ENCODE results near the gene NELL2.

Gene NELL2

GRCh38 chr12:44464180-44464579 is 411.9 kb downstream of the NELL2 start:
- DNase-seq, result no peak

GRCh38 chr12:44462729-44463128 is 413.4 kb downstream of the NELL2 start:
- no peak for DNase-seq
- in situ Hi-C loops (cut with HindIII; ENCODE audit: low pct_ligation_motif_present, low pct_unique_long_range_greater_than_20kb, low sequenced_read_pairs), result no loop called here

More at GRCh38 chr12:44464180-44464579, 411.9 kb downstream of the NELL2 start:
- in situ Hi-C loops (cut with HindIII; ENCODE audit: low pct_ligation_motif_present, low pct_unique_long_range_greater_than_20kb, low sequenced_read_pairs), result no loop called here

- in situ Hi-C loops (cut with HindIII; ENCODE audit: low pct_ligation_motif_present, low pct_unique_long_range_greater_than_20kb, low sequenced_read_pairs), result no loop called here
- no peak for DNase-seq
Measured at GRCh38 chr12:44460261-44460660, 415.9 kb downstream of the NELL2 start.

- no peak for DNase-seq
Measured at GRCh38 chr12:44459569-44459968, 416.5 kb downstream of the NELL2 start.

More at GRCh38 chr12:44459569-44459968, 416.5 kb downstream of the NELL2 start:
- in situ Hi-C loops (cut with HindIII; ENCODE audit: low pct_ligation_motif_present, low pct_unique_long_range_greater_than_20kb, low sequenced_read_pairs), result no loop called here

Measured in ACHN (cell line).